Neutrophil (primary cell): ENCODE data around the gene ZNF599.
"Not testable (repeated sequence)": the region's sequence is repeated elsewhere in the genome, so short reads cannot be mapped to it uniquely, and the experiment has no call there.

Source experiments
- H3K27ac ChIP-seq: fragments of 200-600 bp; sonication (generic); 2 replicates; pipeline ENCODE4 v1.5.1; 2016; ENCODE audit warnings: mild to moderate bottlenecking, moderate library complexity
- H3K27me3 ChIP-seq: fragments of 200-600 bp; sonication (generic); 2 replicates; pipeline ENCODE4 v1.6.0; 2016; ENCODE audit warnings: mild to moderate bottlenecking
- H3K36me3 ChIP-seq: fragments of 200-600 bp; sonication (generic); 2 replicates; pipeline ENCODE4 v1.5.1; 2017
- H3K4me1 ChIP-seq, 2 experiments: fragments of 200-600 bp in 1 of 2; sonication (generic) in 1 of 2; 1 replicate in 1 of 2; 2 replicates in 1 of 2; pipeline versions ENCODE4 v1.5.1 to v1.6.1; 2013 to 2016; ENCODE audit warnings: low read depth in 1 of 2, low read length in 1 of 2, mild to moderate bottlenecking in 1 of 2, moderate library complexity in 1 of 2; ENCODE audit not compliant: control insufficient read depth in 1 of 2, insufficient read depth in 1 of 2
- H3K4me3 ChIP-seq, 2 experiments: fragments of 200-600 bp in 1 of 2; sonication (generic) in 1 of 2; 1 replicate in 1 of 2; 2 replicates in 1 of 2; pipeline ENCODE4 v1.5.1; 2013 to 2016; ENCODE audit warnings: low read depth in 1 of 2, low read length in 1 of 2, mild to moderate bottlenecking in 1 of 2, moderate library complexity in 1 of 2
- H3K9me3 ChIP-seq: fragments of 200-600 bp; sonication (generic); 2 replicates; pipeline ENCODE4 v1.5.1; 2016
- CTCF ChIP-seq: fragments of 200-600 bp; sonication (generic); IDR thresholded peaks from 2 replicates; pipeline ENCODE4 v1.5.1; 2016; ENCODE audit warnings: antibody characterized with exemption

The ZNF599 gene

GRCh38 chr19:34804115-34804514 lies 31.1 kb upstream of the ZNF599 start:
- Histone ChIP-seq H3K27me3 (no peaks in the 10 kb centered on the region), H3K4me1 (no peaks in the 10 kb centered on the region), H3K36me3 (no peaks in the 10 kb centered on the region), H3K9me3 (no peaks in the 10 kb centered on the region), H3K27ac (no peak overlapping the region), H3K4me3 (no peak overlapping the region)
- no peak for TF ChIP-seq CTCF

GRCh38 chr19:34796953-34797352 lies 23.9 kb upstream of the ZNF599 start:
- H3K4me3 ChIP-seq, H3K36me3 ChIP-seq, H3K27me3 ChIP-seq, H3K27ac ChIP-seq, H3K9me3 ChIP-seq, H3K4me1 ChIP-seq: not testable (repeated sequence)

- Histone ChIP-seq H3K4me3 (no peak overlapping the region), H3K4me1 (no peaks in the 10 kb centered on the region), H3K27ac (no peak overlapping the region), H3K9me3 (no peaks in the 10 kb centered on the region), H3K27me3 (no peaks in the 10 kb centered on the region), H3K36me3 (no peaks in the 10 kb centered on the region)
- TF ChIP-seq CTCF, result no peak
These were observed 21.3 kb upstream of the ZNF599 start for GRCh38 chr19:34794066-34794960.

- no peaks in the 10 kb centered on the region for H3K9me3 ChIP-seq
These were observed 20.6 kb upstream of the ZNF599 start for GRCh38 chr19:34793565-34793964.

DNA sequence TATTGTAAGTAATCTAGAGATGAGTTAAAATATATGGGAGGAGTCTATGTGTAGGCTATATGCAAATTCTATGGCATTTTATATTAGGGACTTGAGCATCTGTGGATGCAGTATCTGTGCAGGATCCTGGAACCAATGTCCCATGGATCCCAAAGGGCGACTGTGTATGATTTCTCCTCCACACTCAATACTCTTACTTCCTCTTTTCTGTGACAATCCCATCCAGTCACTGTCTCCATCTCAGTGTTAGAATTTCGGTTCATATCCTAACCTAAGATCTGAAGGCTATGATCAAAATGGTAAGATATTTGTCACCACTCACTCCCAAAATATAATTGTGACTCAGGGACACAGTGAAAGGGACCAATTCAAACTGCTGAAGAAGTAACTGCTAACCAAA lies 15.1 kb upstream of the ZNF599 start:
- Histone ChIP-seq H3K36me3 (no peaks in the 10 kb centered on the region), H3K4me3 (no peak overlapping the region), H3K4me1 (no peaks in the 10 kb centered on the region), H3K9me3 (no peaks in the 10 kb centered on the region), H3K27me3 (no peaks in the 10 kb centered on the region), H3K27ac (no peak overlapping the region)
- no peak for TF ChIP-seq CTCF

More at GRCh38 chr19:34793565-34793964, 20.6 kb upstream of the ZNF599 start:
- Histone ChIP-seq H3K27ac (no peak overlapping the region), H3K4me3 (no peak overlapping the region), H3K27me3 (no peaks in the 10 kb centered on the region), H3K36me3 (no peaks in the 10 kb centered on the region), H3K4me1 (no peaks in the 10 kb centered on the region)
- TF ChIP-seq CTCF, result no peak

DNA sequence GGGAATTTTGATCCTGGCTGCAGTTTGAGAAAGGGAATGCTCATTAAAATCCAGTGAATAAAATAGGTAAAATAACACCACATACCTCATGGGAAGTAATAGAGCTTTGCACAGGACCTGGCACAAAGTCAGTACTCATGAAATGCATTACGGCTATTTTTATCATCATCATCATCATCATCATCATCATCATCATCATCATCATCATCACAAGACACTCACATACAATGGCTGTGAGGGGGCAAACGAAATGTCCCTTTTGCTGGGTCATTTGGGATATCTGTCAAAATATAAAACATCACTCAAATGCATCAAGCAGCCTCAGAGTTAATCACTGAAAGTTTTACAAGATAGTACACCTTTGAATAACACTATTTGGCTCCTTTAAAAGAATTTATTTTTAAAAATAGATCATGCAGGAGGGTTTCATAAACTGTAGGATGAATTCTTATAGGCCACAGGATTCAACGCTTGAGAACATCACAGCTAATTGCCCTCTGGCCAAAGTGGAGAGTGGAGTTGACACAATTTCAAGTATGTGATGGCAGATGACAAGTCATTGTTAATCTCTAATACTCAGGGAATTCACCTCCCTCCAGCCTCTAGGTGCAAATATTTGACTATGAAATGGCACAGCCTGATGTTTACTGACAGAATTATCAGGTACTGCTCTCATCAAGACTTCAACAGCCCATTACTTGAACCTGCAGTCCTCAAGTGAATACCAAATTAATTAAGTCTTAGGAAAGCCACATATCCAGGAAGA lies 14.2 kb upstream of the ZNF599 start:
- Histone ChIP-seq H3K36me3 (no peaks in the 10 kb centered on the region), H3K27me3 (no peaks in the 10 kb centered on the region), H3K9me3 (no peaks in the 10 kb centered on the region)

More for the DNA sequence above, 14.2 kb upstream of the ZNF599 start:
- Histone ChIP-seq H3K27ac (no peak overlapping the region), H3K4me3 (no peak overlapping the region), H3K4me1 (no peaks in the 10 kb centered on the region)
- TF ChIP-seq CTCF, result no peak
